ENCODE results near the gene GNG2. TPM values are rescaled to one million over a fixed set of nuclear protein-coding genes. Genes with fewer than 3 reads are reported as not detected.

The GNG2 gene
- total and polyA plus RNA-seq, 10 of the 15 experiments (the other 5 are each of a cell fraction or from before 2014, with no cell fraction given), result 31.6 to 114 (median 66.4) TPM

- TF ChIP-seq NR2C1 (IDR thresholded peaks at IDR 0.05) (no peak), SP1 (IDR thresholded peaks at IDR 0.05; ENCODE audit: low read depth, low read length) (no peak), RBBP5 (conservative IDR thresholded peaks at IDR 0.05) (no peak), STAT1 (conservative IDR thresholded peaks at IDR 0.05) (no peak), SUPT20H (IDR thresholded peaks at IDR 0.05; ENCODE audit: borderline replicate concordance, control insufficient read depth, low read depth, low read length) (no peak), ZNF622 (IDR thresholded peaks at IDR 0.05) (no peak), RAD21 (IDR thresholded peaks at IDR 0.05; ENCODE audit: insufficient read depth, low read depth, low read length) (peak; percentile 65), ZNF24 (IDR thresholded peaks at IDR 0.05) (no peak), YY1 (IDR thresholded peaks at IDR 0.05; ENCODE audit: low read depth, low read length) (no peak), SMC3 (IDR thresholded peaks at IDR 0.05; ENCODE audit: borderline replicate concordance, low read length) (peak; percentile 52; the same call in 1 of the 2 replicates), ATF7 (IDR thresholded peaks at IDR 0.05; ENCODE audit: low read depth) (no peak), ZBTB11 (CRISPR knock-in tag; IDR thresholded peaks at IDR 0.05) (no peak), ASH2L (IDR thresholded peaks at IDR 0.05; ENCODE audit: borderline replicate concordance, low read depth) (no peak), FOXM1 (IDR thresholded peaks at IDR 0.05; ENCODE audit: low read depth, low read length) (no peak), E4F1 (IDR thresholded peaks at IDR 0.05; ENCODE audit: borderline replicate concordance, partially characterized antibody) (no peak), SKIL (IDR thresholded peaks at IDR 0.05; ENCODE audit: low read depth, poor library complexity, severe bottlenecking) (no peak), JUNB (IDR thresholded peaks at IDR 0.05) (no peak), WRNIP1 (IDR thresholded peaks at IDR 0.05; ENCODE audit: borderline replicate concordance, low read depth, low read length) (no peak), BRCA1 (IDR thresholded peaks at IDR 0.05; ENCODE audit: low read depth, low read length) (no peak)
- TF ChIP-seq, protein P1, sequence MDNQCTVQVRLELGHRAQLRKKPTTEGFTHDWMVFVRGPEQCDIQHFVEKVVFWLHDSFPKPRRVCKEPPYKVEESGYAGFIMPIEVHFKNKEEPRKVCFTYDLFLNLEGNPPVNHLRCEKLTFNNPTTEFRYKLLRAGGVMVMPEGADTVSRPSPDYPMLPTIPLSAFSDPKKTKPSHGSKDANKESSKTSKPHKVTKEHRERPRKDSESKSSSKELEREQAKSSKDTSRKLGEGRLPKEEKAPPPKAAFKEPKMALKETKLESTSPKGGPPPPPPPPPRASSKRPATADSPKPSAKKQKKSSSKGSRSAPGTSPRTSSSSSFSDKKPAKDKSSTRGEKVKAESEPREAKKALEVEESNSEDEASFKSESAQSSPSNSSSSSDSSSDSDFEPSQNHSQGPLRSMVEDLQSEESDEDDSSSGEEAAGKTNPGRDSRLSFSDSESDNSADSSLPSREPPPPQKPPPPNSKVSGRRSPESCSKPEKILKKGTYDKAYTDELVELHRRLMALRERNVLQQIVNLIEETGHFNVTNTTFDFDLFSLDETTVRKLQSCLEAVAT (IDR thresholded peaks at IDR 0.05), result no peak
Observed at GRCh38 chr14:51996148-51996746, 135.8 kb downstream of the GNG2 start (continued).
